Gastrocnemius medialis (tissue), 4 donors: ENCODE data around the gene UFD1.

ENCODE experiments used
- CTCF ChIP-seq, 5 experiments: fragments of 450-650 bp in 3 of 5; fragments of 200-600 bp in 2 of 5; sonication (generic) in 2 of 5; IDR thresholded peaks in 4 of 5; conservative IDR thresholded peaks in 1 of 5; 1 replicate in 4 of 5; 2 replicates in 1 of 5; pipeline ENCODE4 v1.5.1; 2016 to 2019; ENCODE audit warnings: antibody characterized with exemption in 5 of 5, mild to moderate bottlenecking in 3 of 5, moderate library complexity in 3 of 5
- POLR2A ChIP-seq, 2 donors: fragments of 450-650 bp; IDR thresholded peaks; one replicate each; pipeline ENCODE4 v1.6.1; 2017; ENCODE audit warnings: antibody characterized with exemption in 2 of 2, mild to moderate bottlenecking in 2 of 2, moderate library complexity in 2 of 2

GRCh38 chr22:19518635-19519034 lies 39.6 kb upstream of the UFD1 start:
- TF ChIP-seq POLR2A (IDR thresholded peaks at IDR 0.05) (no peak), CTCF (IDR thresholded peaks at IDR 0.05 in 4 of 5, conservative IDR thresholded peaks at IDR 0.05 in 1 of 5) (no peak)
